Right cardiac atrium (tissue), 5 donors: Measurements from ENCODE around the gene SCYGR1. TPM values are rescaled to one million over a fixed set of nuclear protein-coding genes. Genes with fewer than 3 reads are reported as not detected.

ENCODE experiments used
- ATAC-seq, 2 donors: fragments of 200-7000 bp; cut with Tn5 transposase; one replicate each; pipeline versions ENCODE4 v1.8.0 to v1.9.1; 2020; ENCODE audit warnings: moderate library complexity in 2 of 2, mild to moderate bottlenecking in 1 of 2
- DNase-seq, 3 donors: peaks; one replicate each; pipeline ENCODE4 v3.0.0-alpha.2; 2020
- H3K27ac ChIP-seq: one replicate; pipeline ENCODE4 v1.5.1; 2013; ENCODE audit warnings: mild to moderate bottlenecking, low read length, control low read depth, moderate library complexity
- H3K27me3 ChIP-seq: one replicate; pipeline ENCODE4 v1.6.1; 2013; ENCODE audit not compliant: control insufficient read depth, insufficient read depth
- H3K4me1 ChIP-seq: one replicate; pipeline ENCODE4 v1.6.1; 2013; ENCODE audit warnings: low read length; ENCODE audit not compliant: control insufficient read depth, insufficient read depth
- H3K4me3 ChIP-seq: one replicate; pipeline ENCODE4 v1.5.1; 2013; ENCODE audit warnings: low read length, control low read depth
- H3K9me3 ChIP-seq: one replicate; pipeline ENCODE4 v1.6.1; 2013; ENCODE audit warnings: low read length; ENCODE audit not compliant: control insufficient read depth
- WGBS: extraction: QIAGEN DNeasy Blood & Tissue Kit; methylation state at CpG from one replicate; pipeline ENCODE4 v1.1.7; 2013; 5-methylcytosine and 5-hydroxymethylcytosine counted together
- intact Hi-C, 4 donors: fragments of 100-400 bp; cut with DNase I; formaldehyde crosslinking; loops; one replicate each; pipeline versions ENCODE4 v1.11.0 to v1.14.0; 2022 to 2023
- polyA plus RNA-seq: library from polyadenylated mRNA; stranded (reverse); fragments of 200-250 nt; gene quantifications from one replicate; pipeline ENCODE4 v1.2.3, GENCODE V29; 2013
- total RNA-seq, 4 donors: library from RNA; stranded (reverse); fragmentation: NEBNext Ultra II Directional; extraction: Animal tissue kit (Norgen Biotek cat#: 25700); gene quantifications; one replicate each; pipeline ENCODE4 v1.2.1, GENCODE V29; 2021
- donor health status: healthy with polysubstance abuse.
- donor health status: DM: no; HTN: yes; CAD: no.
- donor health status: DM: no; HTN: no; CAD: no.
- donor health status: DM: no; HTN: yes; CAD: no; lungs with severe emphysema.
- donor health status: DM: yes; HTN: yes; CAD: no.

SCYGR1 gene
- total and polyA plus RNA-seq, 5 donors, result not detected

- intact Hi-C loops, result loop anchor here in 2 of 4 donors (10.0 kb wide), 2 partner anchors 72 to 352 kb away; partner anchors contain the start of gene AGFG1 (in 2 of the 2)
- no peak overlapping the region for H3K4me3 ChIP-seq
- no peaks in the 10 kb centered on the region for H3K27me3 ChIP-seq
- H3K4me1 ChIP-seq, result no peaks in the 10 kb centered on the region
- ATAC-seq (no peak), DNase-seq (no peak)
- H3K27ac ChIP-seq, result no peak overlapping the region
- H3K9me3 ChIP-seq, result no peaks in the 10 kb centered on the region
Observed at GRCh38 chr2:227402321-227402720, 14.6 kb upstream of the SCYGR1 start.

- Histone ChIP-seq H3K27me3 (no peaks in the 10 kb centered on the region), H3K9me3 (no peaks in the 10 kb centered on the region), H3K4me3 (no peak overlapping the region), H3K4me1 (no peaks in the 10 kb centered on the region), H3K27ac (no peak overlapping the region)
- WGBS, result 79% methylated on average over 2 of the region's 2 CpGs
- intact Hi-C loops, result loop anchor here in 2 of 4 donors (10.0 kb wide), 2 partner anchors 73 to 353 kb away; partner anchors contain the start of gene AGFG1 (in 2 of the 2)
- no peak for ATAC-seq
- DNase-seq, result no peak
Observed at GRCh38 chr2:227401550-227401949, 13.8 kb upstream of the SCYGR1 start.

- WGBS, result 66% methylated on average over 4 of the region's 4 CpGs
- no peaks in the 10 kb centered on the region for H3K27me3 ChIP-seq
- H3K27ac ChIP-seq, result no peak overlapping the region
- no peaks in the 10 kb centered on the region for H3K4me1 ChIP-seq
- H3K9me3 ChIP-seq, result no peaks in the 10 kb centered on the region
- no peak overlapping the region for H3K4me3 ChIP-seq
- ATAC-seq (no peak), DNase-seq (no peak)
- intact Hi-C loops, result no loop called here
Observed at GRCh38 chr2:227398684-227399670, 11.2 kb upstream of the SCYGR1 start.

- no peaks in the 10 kb centered on the region for H3K27me3 ChIP-seq
- H3K4me1 ChIP-seq, result no peaks in the 10 kb centered on the region
- ATAC-seq, result no peak
- intact Hi-C loops, result no loop called here
- WGBS, result 62% methylated on average over 4 of the region's 4 CpGs
- no peaks in the 10 kb centered on the region for H3K9me3 ChIP-seq
- no peak for DNase-seq
- H3K4me3 ChIP-seq, result no peak overlapping the region
- no peak overlapping the region for H3K27ac ChIP-seq
Observed at GRCh38 chr2:227397562-227397961, 9.8 kb upstream of the SCYGR1 start.

- H3K4me3 ChIP-seq, result no peak overlapping the region
- no peaks in the 10 kb centered on the region for H3K4me1 ChIP-seq
- no peak overlapping the region for H3K27ac ChIP-seq
- ATAC-seq, result no peak
- no peaks in the 10 kb centered on the region for H3K9me3 ChIP-seq
- WGBS, result 64% methylated on average over 1 of the region's 1 CpG
- no peaks in the 10 kb centered on the region for H3K27me3 ChIP-seq
- intact Hi-C loops, result no loop called here
- no peak for DNase-seq
Observed at GRCh38 chr2:227395556-227395955, 7.8 kb upstream of the SCYGR1 start.

- H3K4me3 ChIP-seq, result no peak overlapping the region
Observed at GRCh38 chr2:227394401-227394800, 6.7 kb upstream of the SCYGR1 start.

GRCh38 chr2:227390468-227391256, 2.9 kb upstream of the SCYGR1 start:
- H3K4me1 ChIP-seq, result no peaks in the 10 kb centered on the region
- H3K27me3 ChIP-seq, result no peaks in the 10 kb centered on the region
- 82% methylated on average over 17 of the region's 17 CpGs for WGBS
- ATAC-seq, result no peak
- intact Hi-C loops, result no loop called here
- H3K9me3 ChIP-seq, result no peaks in the 10 kb centered on the region
- H3K4me3 ChIP-seq, result no peak overlapping the region
- H3K27ac ChIP-seq, result no peak overlapping the region
- no peak for DNase-seq

More at GRCh38 chr2:227394401-227394800, 6.7 kb upstream of the SCYGR1 start:
- no peak for ATAC-seq
- Histone ChIP-seq H3K27ac (no peak overlapping the region), H3K27me3 (no peaks in the 10 kb centered on the region), H3K4me1 (no peaks in the 10 kb centered on the region), H3K9me3 (no peaks in the 10 kb centered on the region)
- DNase-seq, result no peak
- intact Hi-C loops, result no loop called here
- WGBS, result 50% methylated on average over 2 of the region's 2 CpGs

- Histone ChIP-seq H3K27ac (no peak overlapping the region), H3K9me3 (no peaks in the 10 kb centered on the region), H3K27me3 (no peaks in the 10 kb centered on the region), H3K4me3 (no peak overlapping the region), H3K4me1 (no peaks in the 10 kb centered on the region)
- WGBS, result 94% methylated on average over 7 of the region's 7 CpGs
- intact Hi-C loops, result no loop called here
- ATAC-seq (no peak), DNase-seq (no peak)
Observed at GRCh38 chr2:227389661-227390060, 1.9 kb upstream of the SCYGR1 start.

GRCh38 chr2:227389231-227389630, 1.5 kb upstream of the SCYGR1 start:
- 83% methylated on average over 3 of the region's 3 CpGs for WGBS
- no peaks in the 10 kb centered on the region for H3K27me3 ChIP-seq
- no peaks in the 10 kb centered on the region for H3K9me3 ChIP-seq
- H3K4me1 ChIP-seq, result no peaks in the 10 kb centered on the region
- DNase-seq, result no peak
- intact Hi-C loops, result no loop called here
- H3K4me3 ChIP-seq, result no peak overlapping the region
- H3K27ac ChIP-seq, result no peak overlapping the region
- ATAC-seq, result no peak

- intact Hi-C loops, result no loop called here
- H3K4me1 ChIP-seq, result no peaks in the 10 kb centered on the region
- WGBS, result 72% methylated on average over 7 of the region's 7 CpGs
- no peak overlapping the region for H3K27ac ChIP-seq
- no peak overlapping the region for H3K4me3 ChIP-seq
- H3K27me3 ChIP-seq, result no peaks in the 10 kb centered on the region
- ATAC-seq (no peak), DNase-seq (no peak)
- H3K9me3 ChIP-seq, result no peaks in the 10 kb centered on the region
Observed at GRCh38 chr2:227388537-227389011, 825 bp upstream of the SCYGR1 start.

GRCh38 chr2:227386630-227387029, 1.1 kb downstream of the SCYGR1 start:
- WGBS, result 84% methylated on average over 6 of the region's 6 CpGs

More at GRCh38 chr2:227386630-227387029, 1.1 kb downstream of the SCYGR1 start:
- no peaks in the 10 kb centered on the region for H3K27me3 ChIP-seq
- H3K9me3 ChIP-seq, result no peaks in the 10 kb centered on the region
- H3K27ac ChIP-seq, result no peak overlapping the region
- no peaks in the 10 kb centered on the region for H3K4me1 ChIP-seq
- ATAC-seq (no peak), DNase-seq (no peak)
- intact Hi-C loops, result no loop called here
- no peak overlapping the region for H3K4me3 ChIP-seq
